DND-41 (cell line): Measurements from ENCODE around the gene SLC2A4RG.

Source experiments
- ATAC-seq: fragments of 200-7000 bp; cut with Tn5 transposase; 3 replicates; pipeline ENCODE4 v1.9.1; 2021; ENCODE audit warnings: low read depth; ENCODE audit not compliant: insufficient read depth
- DNase-seq: peaks from one replicate; pipeline ENCODE4 v3.0.0-alpha.2; 2020
- H2AFZ ChIP-seq: 2 replicates; pipeline ENCODE4 v1.6.0; 2012; ENCODE audit warnings: low read depth, low read length
- H3K27ac ChIP-seq: 2 replicates; pipeline ENCODE4 v1.5.1; 2012; ENCODE audit warnings: low read length, inconsistent platforms
- H3K27me3 ChIP-seq: fragments of 200-600 bp; sonication (generic); 2 replicates; pipeline ENCODE4 v1.6.0; 2012; ENCODE audit warnings: low read length, mild to moderate bottlenecking, inconsistent platforms; ENCODE audit not compliant: insufficient read depth, poor library complexity
- H3K36me3 ChIP-seq: 2 replicates; pipeline ENCODE4 v1.5.1; 2012; ENCODE audit warnings: low read length, inconsistent platforms; ENCODE audit not compliant: insufficient read depth
- H3K4me1 ChIP-seq: 2 replicates; pipeline ENCODE4 v1.5.1; 2012; ENCODE audit warnings: mild to moderate bottlenecking, low read length; ENCODE audit not compliant: insufficient read depth
- H3K4me2 ChIP-seq: 2 replicates; pipeline ENCODE4 v1.6.0; 2012; ENCODE audit warnings: mild to moderate bottlenecking, moderate library complexity, low read length, inconsistent platforms; ENCODE audit not compliant: insufficient read depth
- H3K4me3 ChIP-seq, 2 experiments: fragments of 200-600 bp in 1 of 2; shearing (Covaris generic) in 1 of 2; 2 replicates each; pipeline ENCODE4 v1.5.1; 2012 to 2016; ENCODE audit warnings: inconsistent platforms in 2 of 2, low read length in 2 of 2, mild to moderate bottlenecking in 2 of 2, low read depth in 1 of 2, moderate library complexity in 1 of 2
- H3K79me2 ChIP-seq: 2 replicates; pipeline ENCODE4 v1.6.0; 2012; ENCODE audit warnings: low read length, inconsistent platforms; ENCODE audit not compliant: insufficient read depth
- H3K9ac ChIP-seq: 2 replicates; pipeline ENCODE4 v1.6.0; 2012; ENCODE audit warnings: low read depth, mild to moderate bottlenecking, inconsistent platforms, low read length, moderate library complexity
- H3K9me3 ChIP-seq: 2 replicates; pipeline ENCODE4 v1.5.1; 2012; ENCODE audit warnings: low read length, moderate library complexity, mild to moderate bottlenecking, inconsistent platforms; ENCODE audit not compliant: insufficient read depth, severe bottlenecking
- H4K20me1 ChIP-seq: 2 replicates; pipeline ENCODE4 v1.6.0; 2012; ENCODE audit warnings: low read length; ENCODE audit not compliant: insufficient read depth
- EZH2 ChIP-seq: IDR thresholded peaks from 3 replicates; pipeline ENCODE4 v1.6.1; 2012; ENCODE audit warnings: borderline replicate concordance, low read depth, mild to moderate bottlenecking, moderate library complexity, low read length, inconsistent platforms; ENCODE audit not compliant: severe bottlenecking
- TF ChIP-seq, protein P1 (sequence below): IDR thresholded peaks from 2 replicates; pipeline ENCODE4 v1.5.1; 2012; ENCODE audit warnings: borderline replicate concordance, low read length, moderate library complexity, mild to moderate bottlenecking; ENCODE audit not compliant: poor library complexity, severe bottlenecking; ENCODE audit errors: extremely low read depth

SLC2A4RG gene

DNA sequence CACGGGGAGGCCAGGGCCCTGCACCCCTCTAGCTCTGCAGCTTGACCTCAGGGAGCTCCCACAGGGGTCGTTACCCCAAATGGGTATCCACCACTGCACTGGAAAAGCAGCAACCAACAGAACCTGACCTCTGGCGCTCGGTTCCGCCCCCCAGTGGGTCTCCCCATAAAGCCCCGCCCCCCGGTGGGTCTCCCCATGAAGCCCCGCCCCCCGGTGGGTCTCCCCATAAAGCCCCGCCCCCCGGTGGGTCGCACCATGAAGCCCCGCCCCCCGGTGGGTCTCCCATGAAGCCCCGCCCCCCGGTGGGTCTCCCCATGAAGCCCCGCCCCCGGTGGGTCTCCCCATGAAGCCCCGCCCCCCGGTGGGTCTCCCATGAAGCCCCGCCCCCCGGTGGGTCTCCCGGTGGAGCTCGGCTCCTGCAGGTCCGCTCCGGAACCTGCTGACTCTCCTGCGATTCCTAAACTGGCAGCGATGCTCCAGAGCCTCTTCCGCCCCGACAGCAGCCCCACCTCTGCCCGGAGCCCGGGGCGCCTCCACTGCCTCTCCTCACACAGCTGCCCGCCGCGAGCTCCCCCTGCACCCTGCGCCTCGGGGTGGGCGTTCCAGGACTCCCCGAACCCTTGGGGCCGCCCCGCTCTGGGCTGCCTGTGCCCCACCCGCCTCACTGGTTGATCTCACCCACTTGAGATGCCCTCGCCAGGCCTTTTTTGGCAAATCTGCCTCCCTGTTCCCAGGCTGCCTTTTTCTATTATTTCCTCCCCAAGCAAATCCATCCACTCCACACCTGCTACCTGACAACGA lies 12.1 kb downstream of the SLC2A4RG start:
- H3K4me3 ChIP-seq = peak overlapping the region in 1 of 2 experiments; percentile 43; a peak in 2 of 4 replicates
- no peaks in the 10 kb centered on the region for H3K9me3 ChIP-seq
- DNase-seq (peak; percentile 58), ATAC-seq (peak; percentile 21; the same call in 2 of the 3 replicates)
- H2AFZ ChIP-seq = peak overlapping the region; percentile 72
- H3K4me1 ChIP-seq = peaks cover 15% of the 10 kb centered on the region
- H4K20me1 ChIP-seq = no peaks in the 10 kb centered on the region
- H3K27ac ChIP-seq = peak overlapping the region; percentile 72
- no peaks in the 10 kb centered on the region for H3K79me2 ChIP-seq
- peak overlapping the region; percentile 44 for H3K9ac ChIP-seq
- H3K27me3 ChIP-seq = no peaks in the 10 kb centered on the region
- TF ChIP-seq EZH2 = no peak
- TF ChIP-seq, protein P1, sequence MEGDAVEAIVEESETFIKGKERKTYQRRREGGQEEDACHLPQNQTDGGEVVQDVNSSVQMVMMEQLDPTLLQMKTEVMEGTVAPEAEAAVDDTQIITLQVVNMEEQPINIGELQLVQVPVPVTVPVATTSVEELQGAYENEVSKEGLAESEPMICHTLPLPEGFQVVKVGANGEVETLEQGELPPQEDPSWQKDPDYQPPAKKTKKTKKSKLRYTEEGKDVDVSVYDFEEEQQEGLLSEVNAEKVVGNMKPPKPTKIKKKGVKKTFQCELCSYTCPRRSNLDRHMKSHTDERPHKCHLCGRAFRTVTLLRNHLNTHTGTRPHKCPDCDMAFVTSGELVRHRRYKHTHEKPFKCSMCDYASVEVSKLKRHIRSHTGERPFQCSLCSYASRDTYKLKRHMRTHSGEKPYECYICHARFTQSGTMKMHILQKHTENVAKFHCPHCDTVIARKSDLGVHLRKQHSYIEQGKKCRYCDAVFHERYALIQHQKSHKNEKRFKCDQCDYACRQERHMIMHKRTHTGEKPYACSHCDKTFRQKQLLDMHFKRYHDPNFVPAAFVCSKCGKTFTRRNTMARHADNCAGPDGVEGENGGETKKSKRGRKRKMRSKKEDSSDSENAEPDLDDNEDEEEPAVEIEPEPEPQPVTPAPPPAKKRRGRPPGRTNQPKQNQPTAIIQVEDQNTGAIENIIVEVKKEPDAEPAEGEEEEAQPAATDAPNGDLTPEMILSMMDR = no peak
- H3K36me3 ChIP-seq = no peaks in the 10 kb centered on the region
- H3K4me2 ChIP-seq = peak overlapping the region; percentile 64

DNA sequence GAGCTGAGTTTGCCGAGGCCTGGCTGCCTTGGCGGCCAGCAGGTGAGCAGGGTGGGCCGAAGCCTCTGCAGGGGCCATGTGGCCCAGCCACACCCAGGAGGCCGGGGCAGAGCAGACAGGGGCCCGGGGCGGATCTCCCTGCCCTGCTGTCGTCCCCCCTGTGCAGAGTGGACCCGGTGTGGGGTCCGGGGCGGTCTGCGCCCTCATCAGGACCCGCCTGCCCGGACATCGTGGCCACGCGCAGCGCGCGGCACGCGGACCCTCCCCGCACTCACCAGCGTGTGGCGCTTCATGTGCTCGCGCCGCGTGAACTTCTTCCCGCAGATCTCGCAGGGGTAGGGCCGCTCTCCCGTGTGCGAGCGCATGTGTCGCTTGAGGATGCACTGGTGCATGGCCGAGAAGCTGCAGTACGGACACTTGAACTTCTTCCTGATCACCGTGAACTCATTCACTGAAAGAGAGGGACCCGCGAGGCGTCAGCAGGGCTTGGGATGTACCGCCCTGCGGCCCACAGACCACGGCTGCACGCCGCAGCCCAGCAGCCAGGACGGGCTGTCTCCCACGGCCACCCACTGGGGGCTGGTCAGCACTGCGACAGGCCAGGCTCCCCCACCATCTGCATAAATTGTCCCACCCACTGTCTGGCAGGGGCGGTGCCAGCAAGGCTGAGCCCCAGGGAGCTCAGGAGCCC lies 13.0 kb downstream of the SLC2A4RG start:
- no peak for ATAC-seq
- no peak overlapping the region for H3K4me2 ChIP-seq
- no peak for TF ChIP-seq EZH2
- TF ChIP-seq, protein P1 = peak; percentile 32

DNA sequence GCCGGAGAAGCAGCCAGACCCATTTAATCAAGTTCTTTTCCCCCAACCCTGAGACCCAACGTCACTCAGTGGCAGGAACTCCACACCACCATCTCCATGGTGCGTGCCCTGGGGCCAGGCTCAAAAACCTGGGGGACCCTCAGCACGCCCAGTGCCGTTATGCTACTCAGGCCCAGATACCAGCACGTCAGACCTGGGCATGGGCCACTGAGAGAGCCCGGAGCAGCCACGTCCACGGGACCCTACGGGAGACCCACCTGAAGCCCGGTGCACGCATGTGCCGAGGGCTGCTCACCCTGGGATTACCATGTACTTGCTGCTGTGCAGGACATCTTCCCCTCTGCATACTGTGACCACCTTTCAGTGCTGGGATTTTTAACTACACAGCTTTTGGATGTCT lies 13.8 kb downstream of the SLC2A4RG start:
- no peaks in the 10 kb centered on the region for H3K79me2 ChIP-seq
- H3K9ac ChIP-seq = no peak overlapping the region
- no peak for ATAC-seq
- no peak overlapping the region for H2AFZ ChIP-seq
- no peak overlapping the region for H3K27ac ChIP-seq
- no peaks in the 10 kb centered on the region for H3K36me3 ChIP-seq
- H3K4me2 ChIP-seq = no peak overlapping the region
- TF ChIP-seq, protein P1 = no peak
- no peak for TF ChIP-seq EZH2
- peaks cover 15% of the 10 kb centered on the region for H3K4me1 ChIP-seq
- DNase-seq = no peak
- H4K20me1 ChIP-seq = no peaks in the 10 kb centered on the region
- H3K9me3 ChIP-seq = no peaks in the 10 kb centered on the region
- no peaks in the 10 kb centered on the region for H3K27me3 ChIP-seq
- H3K4me3 ChIP-seq = no peak overlapping the region

More for the DNA sequence above, 13.0 kb downstream of the SLC2A4RG start:
- H3K27ac ChIP-seq = no peak overlapping the region
- H3K36me3 ChIP-seq = no peaks in the 10 kb centered on the region
- no peak for DNase-seq
- no peak overlapping the region for H3K9ac ChIP-seq
- no peaks in the 10 kb centered on the region for H4K20me1 ChIP-seq
- peaks cover 15% of the 10 kb centered on the region for H3K4me1 ChIP-seq
- H3K9me3 ChIP-seq = no peaks in the 10 kb centered on the region
- no peaks in the 10 kb centered on the region for H3K27me3 ChIP-seq
- no peak overlapping the region for H2AFZ ChIP-seq
- no peaks in the 10 kb centered on the region for H3K79me2 ChIP-seq
- H3K4me3 ChIP-seq = no peak overlapping the region
